CD4-positive, alpha-beta T cell treated with Interleukin-1 beta for 1 hour (primary cell): Measurements from ENCODE around the gene RGMB.

Source experiments
- DNase-seq, 2 donors: peaks; one replicate each; pipeline ENCODE4 v3.0.0-alpha.2; 2020 to 2022

RGMB gene

DNA sequence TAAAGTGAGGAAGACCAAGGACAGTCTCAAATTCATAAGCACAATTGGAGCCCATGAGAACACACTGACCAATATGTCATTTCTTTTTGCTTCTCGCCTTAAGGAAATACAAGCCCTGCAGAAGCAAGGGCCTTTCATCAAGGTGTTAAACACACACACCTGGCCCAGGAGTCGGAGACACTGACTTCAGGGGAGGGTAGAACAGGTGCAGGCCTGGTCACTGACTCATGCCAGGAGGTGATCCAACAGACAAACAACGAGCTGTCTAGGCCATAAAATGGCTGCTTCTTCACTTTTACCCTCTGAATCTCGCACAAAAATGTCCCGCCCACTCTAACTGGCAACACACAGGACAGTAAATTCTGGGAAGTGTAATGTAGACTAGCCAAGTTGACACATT lies 62.7 kb downstream of the RGMB start:
- DNase-seq: no peak

DNA sequence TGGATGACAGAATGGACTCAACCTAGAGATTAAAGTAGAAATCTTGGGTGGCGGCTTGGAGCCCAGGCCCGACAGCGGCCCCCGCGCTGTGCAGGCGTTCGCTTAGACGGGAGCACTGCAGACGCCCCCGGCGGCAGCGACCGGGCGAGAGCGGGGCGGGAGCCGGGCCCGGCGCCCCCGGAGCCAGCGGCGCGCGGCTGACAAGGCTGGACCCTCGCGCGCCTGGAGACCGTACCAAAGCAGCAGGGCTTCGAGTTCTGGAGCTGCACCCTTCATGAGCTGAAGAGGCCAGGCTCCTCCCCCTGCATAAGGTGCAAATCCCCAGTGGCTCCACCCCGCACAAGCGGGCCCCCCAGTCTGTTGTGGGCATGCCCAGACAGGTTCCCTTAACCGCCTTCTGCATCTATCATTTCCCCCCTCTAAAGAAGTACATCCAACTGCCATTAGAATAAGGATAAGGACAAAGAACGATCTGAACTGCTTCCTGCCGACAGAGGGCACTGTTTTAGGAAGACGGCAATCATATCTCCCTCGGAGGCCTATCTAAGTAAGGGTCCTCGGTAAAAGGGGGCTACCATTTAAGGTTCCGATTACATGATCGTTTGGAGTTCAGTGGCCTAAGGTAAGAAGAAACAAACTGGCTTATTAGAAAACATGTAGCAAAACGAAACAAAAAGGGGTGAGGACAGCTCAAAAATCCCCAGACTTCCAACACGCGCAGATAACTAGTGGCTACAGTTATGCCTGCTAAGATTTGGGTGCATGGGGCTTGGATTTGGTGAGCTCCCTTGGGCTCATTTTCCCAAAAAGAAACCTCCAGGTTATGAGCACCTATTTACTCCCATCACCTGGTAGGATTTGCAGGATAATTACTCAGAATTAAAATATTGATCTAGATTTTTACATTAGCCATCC lies 66.3 kb downstream of the RGMB start:
- peak in 1 of 2 donors; percentile 7 for DNase-seq

- no peak for DNase-seq
Observed at GRCh38 chr5:98840946-98841345, 67.5 kb downstream of the RGMB start.

- DNase-seq: no peak
Observed at GRCh38 chr5:98843481-98843880, 70.0 kb downstream of the RGMB start.

DNA sequence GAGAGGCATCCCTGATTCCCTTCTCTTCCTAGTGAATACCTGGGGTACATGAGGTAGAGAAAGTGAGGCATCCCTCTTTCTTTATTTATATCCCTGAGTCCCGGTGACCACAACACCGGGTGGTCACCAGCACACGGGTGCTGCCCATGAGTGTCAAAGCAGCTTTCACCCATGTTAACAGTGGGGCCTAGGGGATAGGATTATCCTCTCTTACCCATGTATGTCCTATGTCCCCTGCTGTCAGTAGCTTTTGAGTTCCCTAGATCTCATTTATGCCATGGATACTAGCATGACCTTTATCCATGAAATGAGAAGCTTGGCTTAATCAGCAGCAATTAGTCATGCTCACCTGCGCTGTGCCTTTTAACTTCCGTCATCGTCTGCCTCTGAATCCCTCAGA lies 71.4 kb downstream of the RGMB start:
- DNase-seq: no peak

GRCh38 chr5:98845878-98846277 lies 72.4 kb downstream of the RGMB start:
- no peak for DNase-seq
